RKO (cell line): ENCODE data around the gene SRGAP1.
"Not testable (repeated sequence)": the region's sequence is repeated elsewhere in the genome, so short reads cannot be mapped to it uniquely, and the experiment has no call there.

Experiments
- DNase-seq: peaks from one replicate; pipeline ENCODE4 v3.0.0-alpha.2; 2016; ENCODE audit warnings: low spot score

Gene SRGAP1

DNA sequence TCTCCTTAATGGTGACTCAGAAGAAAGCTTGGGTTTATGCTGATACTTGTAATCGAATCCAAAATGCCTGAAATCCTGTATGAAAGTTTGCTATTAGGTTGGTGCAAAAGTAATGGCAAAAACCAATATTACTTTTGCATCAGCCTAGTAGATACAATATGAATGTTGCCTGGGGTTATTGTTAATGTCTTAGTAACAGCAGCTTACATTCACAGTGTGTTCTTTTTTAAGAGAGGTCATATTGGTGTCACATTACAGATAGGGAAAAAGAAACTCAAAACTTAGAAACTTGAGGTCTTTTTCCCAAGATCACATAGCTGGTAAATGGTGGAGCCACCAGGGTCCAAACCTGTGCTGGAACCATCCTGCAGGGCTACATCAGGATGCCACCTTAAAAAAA is 25.2 kb downstream of the SRGAP1 start:
- DNase-seq = no peak

- no peak for DNase-seq
These were observed 26.3 kb downstream of the SRGAP1 start for GRCh38 chr12:63870838-63871237.

- DNase-seq = no peak
These were observed 30.5 kb downstream of the SRGAP1 start for GRCh38 chr12:63874897-63875480.

GRCh38 chr12:63875703-63876102 is 31.2 kb downstream of the SRGAP1 start:
- DNase-seq = no peak

DNA sequence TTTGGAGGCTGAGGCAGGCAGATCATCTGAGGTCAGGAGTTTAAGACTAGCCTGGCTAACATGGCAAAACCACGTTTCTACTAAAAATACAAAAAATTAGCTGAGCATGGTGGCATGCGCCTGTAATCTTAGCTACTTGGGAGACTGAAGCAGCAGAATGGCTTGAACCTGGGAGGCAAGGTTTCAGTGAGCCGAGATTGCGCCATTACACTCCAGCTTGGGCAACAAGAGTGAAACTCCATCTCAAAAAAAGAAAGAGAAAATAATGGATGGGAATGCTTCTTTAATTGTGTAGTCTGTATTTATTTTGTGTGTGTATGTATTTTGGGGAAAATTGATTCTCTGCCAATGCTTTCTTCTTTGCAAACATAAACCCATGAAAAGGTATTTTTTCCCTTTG is 32.5 kb downstream of the SRGAP1 start:
- DNase-seq = no peak

DNA sequence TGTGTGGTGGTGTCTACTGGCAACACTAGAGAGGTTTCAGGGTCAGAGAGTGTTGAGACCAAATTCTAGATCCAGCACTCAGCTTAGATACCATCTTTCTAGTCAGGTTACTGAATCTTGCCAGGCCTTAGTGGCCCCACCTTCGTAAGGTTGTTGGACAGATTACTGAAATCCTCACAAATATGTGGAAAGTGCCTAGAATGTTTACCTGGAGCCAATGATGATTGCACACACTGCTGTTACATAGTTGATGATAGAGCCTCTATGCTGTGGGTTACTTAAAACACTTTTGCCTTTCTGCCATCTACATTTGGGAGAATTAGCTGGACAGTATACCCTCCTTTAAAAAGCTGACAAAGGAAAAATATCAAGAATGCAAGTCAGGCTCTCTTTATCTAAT is 33.2 kb downstream of the SRGAP1 start:
- DNase-seq = no peak

DNA sequence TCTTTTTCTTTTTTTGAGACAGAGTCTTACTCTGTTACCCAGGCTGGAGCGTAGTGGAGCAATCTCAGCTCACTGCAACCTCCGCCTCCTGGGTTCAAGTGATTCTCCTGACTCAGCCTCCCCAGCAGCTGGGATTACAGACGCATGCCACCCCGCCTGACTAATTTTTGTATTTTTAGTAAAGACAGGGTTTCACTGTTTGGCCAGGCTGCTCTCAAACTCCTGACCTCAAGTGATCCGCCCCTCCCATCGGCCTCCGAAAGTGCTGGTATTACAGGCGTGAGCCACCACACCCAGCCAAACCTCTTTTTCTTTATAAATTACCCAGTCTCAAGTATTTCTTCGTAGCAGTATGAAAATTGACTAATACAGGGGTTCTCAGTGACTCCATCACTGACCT is 35.7 kb downstream of the SRGAP1 start:
- DNase-seq = not testable (repeated sequence)

DNA sequence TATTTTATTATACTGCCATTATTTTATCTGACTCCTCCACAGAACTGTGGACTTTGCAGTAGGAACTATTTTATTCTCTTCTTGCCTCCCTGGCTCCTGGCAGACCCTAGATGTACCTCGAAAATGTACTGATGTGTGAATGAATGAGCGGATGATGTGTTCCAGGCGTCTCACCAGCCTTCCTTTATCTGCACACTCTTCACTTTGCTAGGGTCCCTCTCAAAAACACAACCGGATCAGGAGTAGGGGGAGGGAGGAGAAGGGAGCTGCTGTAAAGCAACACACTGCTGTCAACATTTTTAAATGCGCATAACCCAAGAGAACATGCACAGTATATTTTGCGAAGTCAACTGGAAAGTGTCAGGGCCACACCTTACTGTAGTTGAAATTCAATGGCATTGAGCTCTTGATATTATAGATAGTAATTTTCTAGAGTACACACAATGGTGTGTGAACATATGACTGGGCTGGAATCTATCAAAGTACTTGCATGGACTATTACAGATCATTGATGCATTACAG is 36.3 kb downstream of the SRGAP1 start:
- DNase-seq = no peak

DNA sequence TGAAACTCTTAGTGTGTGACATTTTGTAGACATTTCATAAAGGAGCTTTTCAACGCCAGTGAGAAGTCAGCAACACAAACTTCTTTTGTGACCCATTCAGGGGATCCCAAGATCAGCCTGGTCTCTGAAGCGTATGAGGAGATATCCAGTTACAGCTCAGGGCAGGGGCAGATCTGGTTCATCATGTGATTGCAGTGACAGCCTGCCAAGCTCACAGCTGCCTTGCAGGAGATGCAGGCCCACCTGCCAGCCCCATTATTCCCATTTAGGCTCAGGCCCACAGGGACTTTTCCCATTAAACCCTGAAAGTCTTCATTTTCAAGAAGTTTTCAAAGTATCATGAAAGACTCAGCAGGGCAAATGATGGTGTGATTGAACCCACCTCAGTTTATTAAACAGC is 38.3 kb downstream of the SRGAP1 start:
- no peak for DNase-seq

- no peak for DNase-seq
These were observed 40.9 kb downstream of the SRGAP1 start for GRCh38 chr12:63885401-63885800.

GRCh38 chr12:63888908-63889635 is 44.6 kb downstream of the SRGAP1 start:
- DNase-seq = peak; percentile 30

DNA sequence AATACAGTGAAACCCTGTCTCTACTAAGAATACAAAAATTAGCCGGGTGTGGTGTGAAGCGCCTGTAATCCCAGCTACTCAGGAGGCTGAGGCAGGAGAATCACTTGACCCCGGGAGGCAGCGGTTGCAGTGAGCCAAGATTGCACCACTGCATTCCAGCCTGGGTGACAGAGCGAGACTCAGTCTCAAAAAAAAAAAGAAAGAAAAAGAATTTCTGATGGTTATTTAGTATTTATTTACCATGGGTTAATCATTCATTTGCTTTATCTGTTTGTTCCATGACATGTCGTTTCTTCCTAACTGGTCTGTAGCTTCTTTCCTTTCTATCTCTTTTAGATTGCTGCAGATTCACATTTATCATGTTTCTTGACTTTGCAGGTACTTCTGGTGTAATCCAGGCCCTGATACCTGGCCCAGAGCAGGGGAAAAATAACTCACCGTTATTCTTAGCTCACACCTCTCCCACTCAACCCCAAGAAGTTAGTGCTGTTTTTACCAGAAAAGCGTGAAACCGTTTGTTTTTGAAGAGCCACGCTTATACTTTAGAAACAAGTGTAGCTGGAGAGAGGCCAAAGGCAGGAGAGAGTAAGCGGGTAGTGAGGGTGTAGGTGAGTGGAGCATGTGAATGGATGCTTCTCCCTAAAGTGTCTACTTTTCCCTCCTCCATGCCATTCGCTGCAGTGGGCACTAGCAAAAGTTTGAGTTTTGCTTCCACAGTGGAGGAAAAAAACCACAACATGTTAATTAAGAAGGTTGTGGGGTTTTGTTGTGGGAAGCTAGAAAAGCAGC is 45.4 kb downstream of the SRGAP1 start:
- no peak for DNase-seq

DNA sequence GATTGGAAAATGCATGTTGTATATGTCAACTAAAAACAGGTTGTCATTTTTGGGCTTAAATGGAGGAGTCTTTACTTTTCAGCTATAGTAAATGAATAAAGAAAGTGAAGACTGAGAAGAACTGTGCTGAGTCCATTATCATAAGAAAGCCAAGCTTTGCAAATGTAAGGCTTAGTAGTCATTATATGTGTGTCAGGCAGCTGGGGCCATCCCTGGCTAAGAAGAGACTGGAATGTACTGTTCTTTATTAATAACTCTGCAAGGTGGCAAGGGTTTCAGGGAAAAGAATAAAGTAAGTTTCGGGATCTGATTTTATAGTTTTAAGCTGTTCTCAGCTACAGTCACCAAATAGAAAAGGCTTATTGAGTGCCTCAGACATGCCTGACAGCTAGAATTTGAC is 48.7 kb downstream of the SRGAP1 start:
- no peak for DNase-seq

- no peak for DNase-seq
These were observed 49.6 kb downstream of the SRGAP1 start for GRCh38 chr12:63894132-63894531.

GRCh38 chr12:63895841-63896240 is 51.3 kb downstream of the SRGAP1 start:
- no peak for DNase-seq

- no peak for DNase-seq
These were observed 53.4 kb downstream of the SRGAP1 start for GRCh38 chr12:63897931-63898330.

DNA sequence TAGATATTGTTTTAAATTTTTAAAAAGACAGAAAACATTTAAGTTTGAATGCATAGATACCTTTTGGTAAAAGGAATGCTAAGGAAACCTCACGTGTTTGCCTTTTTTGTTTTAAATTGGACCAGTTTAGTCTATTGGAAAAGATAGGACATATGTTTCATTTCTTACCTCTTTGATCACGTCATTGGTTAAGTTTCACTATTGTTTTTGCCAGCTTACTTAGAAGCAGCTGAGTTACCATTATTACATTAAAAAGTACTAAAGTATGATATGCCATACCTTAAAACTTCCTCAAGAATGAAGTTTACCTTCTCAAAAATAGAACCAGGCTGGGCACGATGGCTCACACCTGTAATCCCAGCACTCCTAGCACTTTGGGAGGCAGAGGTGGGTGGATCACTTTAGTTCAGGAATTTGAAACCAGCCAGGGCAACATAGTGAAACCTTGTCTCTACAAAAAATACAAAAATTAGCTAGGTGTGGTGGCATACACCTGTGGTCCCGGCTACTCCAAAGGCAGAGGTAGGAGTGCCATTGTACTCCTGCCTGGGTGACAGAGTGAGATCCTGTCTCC is 54.4 kb downstream of the SRGAP1 start:
- DNase-seq = no peak

- DNase-seq = no peak
These were observed 54.9 kb downstream of the SRGAP1 start for GRCh38 chr12:63899396-63899795.

GRCh38 chr12:63900922-63901793 is 56.7 kb downstream of the SRGAP1 start:
- DNase-seq = no peak

DNA sequence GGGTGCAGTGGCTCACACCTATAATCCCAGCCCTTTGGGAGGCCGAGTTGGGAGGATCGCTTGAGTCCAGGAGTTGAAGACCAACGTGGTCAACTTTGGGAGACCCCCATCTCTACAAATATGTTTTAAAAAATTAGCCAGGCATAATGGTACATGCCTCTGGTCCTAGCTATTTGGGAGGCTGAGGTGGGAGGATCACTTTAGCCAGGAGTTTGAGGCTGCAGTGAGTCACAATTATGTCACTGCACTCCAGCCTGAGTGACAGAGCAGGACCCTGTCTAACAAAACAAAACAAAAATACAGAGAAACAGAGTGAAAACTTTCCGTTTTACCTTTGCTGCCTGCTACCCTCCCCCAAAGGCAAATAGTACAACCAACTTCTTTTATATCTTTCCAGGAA is 60.2 kb downstream of the SRGAP1 start:
- DNase-seq = no peak

GRCh38 chr12:63905544-63905943 is 61.0 kb downstream of the SRGAP1 start:
- no peak for DNase-seq

DNA sequence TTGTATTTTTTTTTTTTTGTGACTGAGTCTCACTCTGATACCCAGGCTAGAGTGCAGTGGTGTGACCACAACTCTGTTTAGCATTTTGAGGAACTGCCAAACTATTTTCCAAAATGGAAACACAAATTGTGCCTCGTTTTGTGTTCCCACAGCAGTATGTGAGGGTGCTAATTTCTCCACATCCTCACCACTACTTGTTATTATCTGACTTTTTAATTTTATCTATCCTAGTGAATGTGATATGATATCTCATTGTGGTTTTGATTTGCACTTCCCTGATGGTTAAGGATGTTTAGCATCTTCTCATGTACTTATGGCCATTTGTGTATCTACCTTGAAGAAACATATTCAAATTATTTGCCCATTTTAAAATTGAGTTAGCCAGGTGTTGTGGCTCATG is 62.4 kb downstream of the SRGAP1 start:
- DNase-seq = no peak
